Measurements from ENCODE around the gene CEMIP.

GRCh38 chr15:81000624-81001151 lies 221.5 kb downstream of the CEMIP start, which contains the start of gene TLNRD1:
- TF ChIP-seq EZH2 (IDR thresholded peaks at IDR 0.05) (peak; percentile 41), EZH2phosphoT487 (IDR thresholded peaks at IDR 0.05) (peak; percentile 45)
- TF ChIP-seq, protein P1, sequence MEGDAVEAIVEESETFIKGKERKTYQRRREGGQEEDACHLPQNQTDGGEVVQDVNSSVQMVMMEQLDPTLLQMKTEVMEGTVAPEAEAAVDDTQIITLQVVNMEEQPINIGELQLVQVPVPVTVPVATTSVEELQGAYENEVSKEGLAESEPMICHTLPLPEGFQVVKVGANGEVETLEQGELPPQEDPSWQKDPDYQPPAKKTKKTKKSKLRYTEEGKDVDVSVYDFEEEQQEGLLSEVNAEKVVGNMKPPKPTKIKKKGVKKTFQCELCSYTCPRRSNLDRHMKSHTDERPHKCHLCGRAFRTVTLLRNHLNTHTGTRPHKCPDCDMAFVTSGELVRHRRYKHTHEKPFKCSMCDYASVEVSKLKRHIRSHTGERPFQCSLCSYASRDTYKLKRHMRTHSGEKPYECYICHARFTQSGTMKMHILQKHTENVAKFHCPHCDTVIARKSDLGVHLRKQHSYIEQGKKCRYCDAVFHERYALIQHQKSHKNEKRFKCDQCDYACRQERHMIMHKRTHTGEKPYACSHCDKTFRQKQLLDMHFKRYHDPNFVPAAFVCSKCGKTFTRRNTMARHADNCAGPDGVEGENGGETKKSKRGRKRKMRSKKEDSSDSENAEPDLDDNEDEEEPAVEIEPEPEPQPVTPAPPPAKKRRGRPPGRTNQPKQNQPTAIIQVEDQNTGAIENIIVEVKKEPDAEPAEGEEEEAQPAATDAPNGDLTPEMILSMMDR (IDR thresholded peaks at IDR 0.05), result no peak

All from neural progenitor cell (in vitro differentiated cells).